ENCODE results near the gene TSPAN17.

The TSPAN17 gene

GRCh38 chr5:176661676-176662075, 14.4 kb downstream of the TSPAN17 start:
- no peak for FAIRE-seq

GRCh38 chr5:176662371-176663333, 15.4 kb downstream of the TSPAN17 start:
- FAIRE-seq = no peak

GRCh38 chr5:176663566-176663965, 16.3 kb downstream of the TSPAN17 start:
- no peak for FAIRE-seq

- FAIRE-seq = no peak
Measured at GRCh38 chr5:176664479-176664878, 17.2 kb downstream of the TSPAN17 start.

GRCh38 chr5:176664886-176665285, 17.6 kb downstream of the TSPAN17 start:
- FAIRE-seq = no peak

GRCh38 chr5:176665517-176665916, 18.2 kb downstream of the TSPAN17 start:
- no peak for FAIRE-seq

- FAIRE-seq = no peak
Measured at GRCh38 chr5:176667637-176668036, 20.4 kb downstream of the TSPAN17 start.

- FAIRE-seq = no peak
Measured at GRCh38 chr5:176670449-176670848, 23.2 kb downstream of the TSPAN17 start.

GRCh38 chr5:176671399-176671798, 24.1 kb downstream of the TSPAN17 start:
- no peak for FAIRE-seq

- FAIRE-seq = no peak
Measured at GRCh38 chr5:176671890-176672747, 24.8 kb downstream of the TSPAN17 start.

- no peak for FAIRE-seq
Measured at GRCh38 chr5:176673651-176674583, 26.6 kb downstream of the TSPAN17 start.

- no peak for FAIRE-seq
Measured at GRCh38 chr5:176674799-176675198, 27.5 kb downstream of the TSPAN17 start.

GRCh38 chr5:176675676-176676360, 28.5 kb downstream of the TSPAN17 start:
- FAIRE-seq = no peak

- no peak for FAIRE-seq
Measured at GRCh38 chr5:176676361-176676824, 29.1 kb downstream of the TSPAN17 start.

- FAIRE-seq = no peak
Measured at GRCh38 chr5:176677209-176677939, 30.1 kb downstream of the TSPAN17 start.

GRCh38 chr5:176678584-176678983, 31.3 kb downstream of the TSPAN17 start:
- FAIRE-seq = no peak

- no peak for FAIRE-seq
Measured at GRCh38 chr5:176679365-176680225, 32.3 kb downstream of the TSPAN17 start.

- no peak for FAIRE-seq
Measured at GRCh38 chr5:176680226-176680563, 32.9 kb downstream of the TSPAN17 start.

GRCh38 chr5:176682016-176682531, 34.8 kb downstream of the TSPAN17 start:
- no peak for FAIRE-seq

GRCh38 chr5:176685010-176685409, 37.7 kb downstream of the TSPAN17 start:
- no peak for FAIRE-seq

Measured in TTC549 (cell line).